SU-DHL-6 (cell line): ENCODE results near the gene SRPK2.

Experiments used
- H2AFZ ChIP-seq: fragments of 200-600 bp; sonication (generic); 2 replicates; pipeline ENCODE4 v1.6.1; 2014; ENCODE audit warnings: low read depth, mild to moderate bottlenecking, moderate library complexity, mixed read lengths, antibody characterized with exemption, low read length; ENCODE audit not compliant: severe bottlenecking
- H3F3A ChIP-seq: fragments of 200-600 bp; shearing (Covaris generic); 2 replicates; pipeline ENCODE4 v1.6.0; 2016; ENCODE audit warnings: antibody characterized with exemption, mild to moderate bottlenecking; ENCODE audit not compliant: insufficient read depth
- H3K27ac ChIP-seq: fragments of 200-600 bp; sonication (generic); 2 replicates; pipeline ENCODE4 v1.5.1; 2016; ENCODE audit warnings: low read depth, mild to moderate bottlenecking, low read length, moderate library complexity, mixed read lengths
- H3K27me3 ChIP-seq: fragments of 200-600 bp; sonication (generic), shearing (Covaris generic); 2 replicates; pipeline ENCODE4 v1.6.0; 2014; ENCODE audit warnings: mild to moderate bottlenecking, low read length
- H3K36me3 ChIP-seq: fragments of 200-600 bp; sonication (generic); 2 replicates; pipeline ENCODE4 v1.6.1; 2014; ENCODE audit warnings: mild to moderate bottlenecking, low read length, mixed read lengths
- H3K4me2 ChIP-seq: fragments of 300-600, 200-600 bp; shearing (Covaris generic), sonication (generic); 2 replicates; pipeline ENCODE4 v1.6.0; 2014; ENCODE audit warnings: low read length, low read depth, mild to moderate bottlenecking; ENCODE audit not compliant: poor library complexity, severe bottlenecking
- H3K4me3 ChIP-seq: fragments of 200-600 bp; sonication (generic); 2 replicates; pipeline ENCODE4 v1.5.1; 2014; ENCODE audit warnings: antibody characterized with exemption, low read length, mild to moderate bottlenecking, mixed read lengths; ENCODE audit not compliant: insufficient read depth, poor library complexity, severe bottlenecking
- H3K79me2 ChIP-seq: fragments of 200-600 bp; sonication (generic); 2 replicates; pipeline ENCODE4 v1.6.1; 2014; ENCODE audit warnings: mild to moderate bottlenecking, low read length, moderate library complexity; ENCODE audit not compliant: insufficient read depth
- H3K9ac ChIP-seq: fragments of 200-600 bp; sonication (generic); 2 replicates; pipeline ENCODE4 v1.7.0; 2014; ENCODE audit warnings: mild to moderate bottlenecking, low read length
- H3K9me2 ChIP-seq: fragments of 200-600 bp; sonication (generic); replicated peaks from 2 replicates; pipeline ENCODE4 v1.6.1; 2014; ENCODE audit warnings: low read length; ENCODE audit not compliant: insufficient read depth
- H3K9me3 ChIP-seq: fragments of 200-600 bp; sonication (generic); 2 replicates; pipeline ENCODE4 v1.6.1; 2014; ENCODE audit warnings: low read length, mixed read lengths; ENCODE audit not compliant: insufficient read depth
- H4K20me1 ChIP-seq: fragments of 200-600 bp; sonication (generic); 2 replicates; pipeline ENCODE4 v1.6.1; 2014; ENCODE audit warnings: low read depth, mild to moderate bottlenecking, antibody characterized with exemption, low read length, moderate library complexity, mixed read lengths
- EZH2phosphoT487 ChIP-seq: fragments of 200-600 bp; sonication (generic), shearing (Covaris generic); conservative IDR thresholded peaks from 2 replicates; pipeline ENCODE4 v1.6.1; 2018; ENCODE audit warnings: mild to moderate bottlenecking, antibody characterized with exemption, low read length, moderate library complexity, mixed read lengths
- TF ChIP-seq, protein P1 (sequence below): fragments of 200-600 bp; sonication (generic); IDR thresholded peaks from one replicate; pipeline ENCODE4 v1.5.1; 2017; ENCODE audit warnings: antibody characterized with exemption, mild to moderate bottlenecking, low read length, moderate library complexity; ENCODE audit not compliant: insufficient read depth, poor library complexity, severe bottlenecking

Gene SRPK2

DNA sequence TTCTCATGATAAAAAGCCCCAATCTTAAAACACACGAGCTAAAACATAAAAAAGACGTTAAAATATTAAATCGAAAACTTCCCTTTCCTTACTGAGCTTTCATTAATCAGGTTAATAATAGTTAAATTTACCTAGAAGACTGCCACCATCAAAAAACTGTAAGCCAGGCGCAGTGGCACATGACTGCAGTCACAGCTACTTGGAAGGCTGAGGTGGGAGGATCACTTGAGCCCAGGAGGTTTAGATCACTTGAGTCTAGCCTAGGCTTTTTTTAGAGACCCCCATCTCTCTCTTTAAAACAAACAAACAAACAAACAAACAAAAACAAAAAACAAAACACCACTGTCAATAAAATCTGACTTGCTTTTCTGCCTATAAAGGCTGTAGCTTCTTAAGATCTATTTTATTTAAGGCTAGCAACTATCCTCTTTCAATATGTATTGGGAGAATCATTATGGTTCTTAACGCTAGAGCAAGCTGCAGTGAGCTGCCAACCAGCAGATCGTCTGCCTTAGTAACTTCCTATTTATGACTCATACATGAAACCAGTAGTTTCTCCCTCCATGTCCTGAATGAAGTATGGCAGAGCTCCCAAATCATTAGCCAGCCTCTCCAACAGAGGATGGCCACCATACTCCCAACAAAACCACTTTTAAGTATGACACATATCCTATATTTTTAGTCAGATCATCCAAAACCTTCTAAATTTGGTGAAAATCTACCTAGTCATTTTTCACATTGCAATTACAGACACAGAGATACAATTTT is 163.7 kb downstream of the SRPK2 start:
- Histone ChIP-seq H3K36me3 (no peaks in the 10 kb centered on the region), H3K27ac (no peak overlapping the region), H3K9me3 (no peaks in the 10 kb centered on the region), H2AFZ (no peak overlapping the region), H3K4me2 (no peak overlapping the region), H3K27me3 (no peaks in the 10 kb centered on the region), H3K79me2 (peaks cover 11% of the 10 kb centered on the region; the same call in 1 of the 2 replicates), H3K4me3 (no peak overlapping the region), H3K9me2 (no peaks in the 10 kb centered on the region), H3F3A (no peaks in the 10 kb centered on the region), H4K20me1 (no peaks in the 10 kb centered on the region), H3K9ac (no peak overlapping the region)
- no peak for TF ChIP-seq EZH2phosphoT487
- TF ChIP-seq, protein P1, sequence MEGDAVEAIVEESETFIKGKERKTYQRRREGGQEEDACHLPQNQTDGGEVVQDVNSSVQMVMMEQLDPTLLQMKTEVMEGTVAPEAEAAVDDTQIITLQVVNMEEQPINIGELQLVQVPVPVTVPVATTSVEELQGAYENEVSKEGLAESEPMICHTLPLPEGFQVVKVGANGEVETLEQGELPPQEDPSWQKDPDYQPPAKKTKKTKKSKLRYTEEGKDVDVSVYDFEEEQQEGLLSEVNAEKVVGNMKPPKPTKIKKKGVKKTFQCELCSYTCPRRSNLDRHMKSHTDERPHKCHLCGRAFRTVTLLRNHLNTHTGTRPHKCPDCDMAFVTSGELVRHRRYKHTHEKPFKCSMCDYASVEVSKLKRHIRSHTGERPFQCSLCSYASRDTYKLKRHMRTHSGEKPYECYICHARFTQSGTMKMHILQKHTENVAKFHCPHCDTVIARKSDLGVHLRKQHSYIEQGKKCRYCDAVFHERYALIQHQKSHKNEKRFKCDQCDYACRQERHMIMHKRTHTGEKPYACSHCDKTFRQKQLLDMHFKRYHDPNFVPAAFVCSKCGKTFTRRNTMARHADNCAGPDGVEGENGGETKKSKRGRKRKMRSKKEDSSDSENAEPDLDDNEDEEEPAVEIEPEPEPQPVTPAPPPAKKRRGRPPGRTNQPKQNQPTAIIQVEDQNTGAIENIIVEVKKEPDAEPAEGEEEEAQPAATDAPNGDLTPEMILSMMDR = no peak

DNA sequence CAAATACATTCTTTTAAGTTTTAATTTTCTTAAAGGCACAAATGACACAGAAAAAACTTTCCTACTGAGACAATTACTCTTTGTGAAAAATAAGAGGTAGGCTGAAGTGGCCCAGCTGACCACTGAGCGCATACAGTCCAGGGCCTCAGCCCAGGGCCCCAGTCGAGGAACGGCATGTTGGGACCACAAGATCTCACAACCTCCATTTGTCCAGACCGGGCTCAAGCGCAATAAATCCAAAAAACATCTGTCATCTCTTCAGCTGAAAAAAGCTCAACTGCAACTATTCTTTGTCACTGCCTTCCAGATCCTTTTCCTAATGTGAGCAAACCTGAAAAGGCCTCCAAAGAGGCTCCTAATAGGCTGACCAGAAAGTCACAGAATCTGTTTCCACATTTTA is 165.8 kb downstream of the SRPK2 start:
- Histone ChIP-seq H3K9ac (no peak overlapping the region), H4K20me1 (no peaks in the 10 kb centered on the region), H3K27me3 (no peaks in the 10 kb centered on the region), H3K4me3 (no peak overlapping the region), H3K27ac (no peak overlapping the region), H3K36me3 (no peaks in the 10 kb centered on the region), H3K9me3 (no peaks in the 10 kb centered on the region), H3K9me2 (no peaks in the 10 kb centered on the region), H3F3A (no peaks in the 10 kb centered on the region), H2AFZ (no peak overlapping the region), H3K4me2 (no peak overlapping the region), H3K79me2 (peaks cover 14% of the 10 kb centered on the region)
- TF ChIP-seq EZH2phosphoT487 = no peak
- TF ChIP-seq, protein P1 = no peak

DNA sequence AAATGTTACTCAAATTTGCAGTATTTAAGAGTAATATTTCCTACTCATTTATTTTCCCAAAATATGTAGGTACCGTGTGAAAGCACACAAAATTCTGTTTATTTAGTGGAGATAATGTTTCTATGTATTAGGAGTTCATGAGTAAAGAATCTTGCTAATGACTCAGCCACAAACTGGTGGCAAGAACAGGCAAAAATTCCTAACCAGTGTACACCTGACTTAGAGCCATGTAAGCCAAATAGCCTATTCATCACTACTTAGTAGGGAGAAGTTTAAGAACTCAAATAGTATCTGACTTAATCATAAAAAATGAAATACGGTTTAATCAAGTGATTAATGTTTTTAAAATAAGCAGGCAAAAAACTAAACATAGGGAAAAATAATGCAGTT is 169.0 kb downstream of the SRPK2 start:
- H3K9me3 ChIP-seq = no peaks in the 10 kb centered on the region
- no peak for TF ChIP-seq EZH2phosphoT487
- TF ChIP-seq, protein P1 = no peak
- H3K27me3 ChIP-seq = no peaks in the 10 kb centered on the region
- no peak overlapping the region for H3K9ac ChIP-seq
- H3K9me2 ChIP-seq = no peaks in the 10 kb centered on the region
- no peak overlapping the region for H3K4me2 ChIP-seq
- H3F3A ChIP-seq = no peaks in the 10 kb centered on the region
- no peak overlapping the region for H3K4me3 ChIP-seq
- H4K20me1 ChIP-seq = peaks cover 10% of the 10 kb centered on the region; the same call in 1 of the 2 replicates
- H3K27ac ChIP-seq = no peak overlapping the region
- H2AFZ ChIP-seq = no peak overlapping the region
- H3K36me3 ChIP-seq = no peaks in the 10 kb centered on the region
- peaks cover 20% of the 10 kb centered on the region; the same call in 1 of the 2 replicates for H3K79me2 ChIP-seq
